ENCODE data around the gene RAD51B.
A peak's percentile ranks its signal among the peaks of the same experiment; 100 is the strongest.

RAD51B gene

GRCh38 chr14:68132563-68133121 lies 313.1 kb downstream of the RAD51B start:
- no peak overlapping the region for H2AFZ ChIP-seq (ENCODE audit: low read length)
- H3K79me2 ChIP-seq (ENCODE audit: low read length) = no peaks in the 10 kb centered on the region
- H3K9ac ChIP-seq (ENCODE audit: low read length) = no peak overlapping the region
- H3K27ac ChIP-seq (ENCODE audit: low read length) = no peak overlapping the region
- no peaks in the 10 kb centered on the region for H3K4me1 ChIP-seq (ENCODE audit: low read length)
- no peaks in the 10 kb centered on the region for H3F3A ChIP-seq (ENCODE audit: insufficient read depth, low read length)
- H3K9me2 ChIP-seq (replicated peaks; ENCODE audit: insufficient read depth, low read length) = no peaks in the 10 kb centered on the region
- H3K4me3 ChIP-seq (ENCODE audit: low read length) = no peak overlapping the region
- no peak for DNase-seq
- H4K20me1 ChIP-seq (ENCODE audit: insufficient read depth, low read length) = no peaks in the 10 kb centered on the region
- no peaks in the 10 kb centered on the region for H3K27me3 ChIP-seq (replicated peaks; ENCODE audit: insufficient read depth, low read length)
- no peaks in the 10 kb centered on the region for H3K9me3 ChIP-seq (replicated peaks; ENCODE audit: insufficient read depth, low read length)
- no peak overlapping the region for H3K4me2 ChIP-seq (ENCODE audit: low read depth, low read length)
- no peaks in the 10 kb centered on the region for H3K36me3 ChIP-seq (replicated peaks; ENCODE audit: insufficient read depth, low read length)
- no peak for TF ChIP-seq EZH2 (optimal IDR thresholded peaks at IDR 0.05; ENCODE audit: low read depth, low read length)
- no peak for TF ChIP-seq EZH2phosphoT487 (IDR thresholded peaks at IDR 0.05; ENCODE audit: low read length)
- no peak for TF ChIP-seq CTCF (IDR thresholded peaks at IDR 0.05; ENCODE audit: low read length)

GRCh38 chr14:68133856-68134255 lies 314.3 kb downstream of the RAD51B start:
- Histone ChIP-seq H3K36me3 (replicated peaks; ENCODE audit: insufficient read depth, low read length) (no peaks in the 10 kb centered on the region), H3K4me1 (ENCODE audit: low read length) (no peaks in the 10 kb centered on the region), H3K9me3 (replicated peaks; ENCODE audit: insufficient read depth, low read length) (no peaks in the 10 kb centered on the region), H3K4me3 (ENCODE audit: low read length) (no peak overlapping the region), H3K9ac (ENCODE audit: low read length) (no peak overlapping the region), H3K79me2 (ENCODE audit: low read length) (no peaks in the 10 kb centered on the region), H3K4me2 (ENCODE audit: low read depth, low read length) (no peak overlapping the region), H3K27me3 (replicated peaks; ENCODE audit: insufficient read depth, low read length) (no peaks in the 10 kb centered on the region), H3K9me2 (replicated peaks; ENCODE audit: insufficient read depth, low read length) (no peaks in the 10 kb centered on the region), H2AFZ (ENCODE audit: low read length) (no peak overlapping the region), H4K20me1 (ENCODE audit: insufficient read depth, low read length) (no peaks in the 10 kb centered on the region), H3F3A (ENCODE audit: insufficient read depth, low read length) (no peaks in the 10 kb centered on the region), H3K27ac (ENCODE audit: low read length) (no peak overlapping the region)
- TF ChIP-seq EZH2 (optimal IDR thresholded peaks at IDR 0.05; ENCODE audit: low read depth, low read length) = no peak
- no peak for TF ChIP-seq CTCF (IDR thresholded peaks at IDR 0.05; ENCODE audit: low read length)
- no peak for TF ChIP-seq EZH2phosphoT487 (IDR thresholded peaks at IDR 0.05; ENCODE audit: low read length)
- DNase-seq = no peak

- no peak for TF ChIP-seq EZH2 (optimal IDR thresholded peaks at IDR 0.05; ENCODE audit: low read depth, low read length)
- TF ChIP-seq EZH2phosphoT487 (IDR thresholded peaks at IDR 0.05; ENCODE audit: low read length) = no peak
- TF ChIP-seq CTCF (IDR thresholded peaks at IDR 0.05; ENCODE audit: low read length) = no peak
- no peaks in the 10 kb centered on the region for H3K36me3 ChIP-seq (replicated peaks; ENCODE audit: insufficient read depth, low read length)
- no peaks in the 10 kb centered on the region for H4K20me1 ChIP-seq (ENCODE audit: insufficient read depth, low read length)
Observed at GRCh38 chr14:68135028-68135427, 315.4 kb downstream of the RAD51B start.

More at GRCh38 chr14:68135028-68135427, 315.4 kb downstream of the RAD51B start:
- H3F3A ChIP-seq (ENCODE audit: insufficient read depth, low read length) = no peaks in the 10 kb centered on the region
- H3K4me3 ChIP-seq (ENCODE audit: low read length) = no peak overlapping the region
- H3K9me3 ChIP-seq (replicated peaks; ENCODE audit: insufficient read depth, low read length) = no peaks in the 10 kb centered on the region
- no peak overlapping the region for H2AFZ ChIP-seq (ENCODE audit: low read length)
- H3K27me3 ChIP-seq (replicated peaks; ENCODE audit: insufficient read depth, low read length) = no peaks in the 10 kb centered on the region
- peak; percentile 6 for DNase-seq
- no peaks in the 10 kb centered on the region for H3K4me1 ChIP-seq (ENCODE audit: low read length)
- no peak overlapping the region for H3K4me2 ChIP-seq (ENCODE audit: low read depth, low read length)
- H3K27ac ChIP-seq (ENCODE audit: low read length) = no peak overlapping the region
- H3K9me2 ChIP-seq (replicated peaks; ENCODE audit: insufficient read depth, low read length) = no peaks in the 10 kb centered on the region
- no peaks in the 10 kb centered on the region for H3K79me2 ChIP-seq (ENCODE audit: low read length)
- H3K9ac ChIP-seq (ENCODE audit: low read length) = no peak overlapping the region
